A549 treated with AZD2906 at 1 μM for 4 hours (cell line): ENCODE measurements around the gene ZNF473. TPM values are rescaled to one million over a fixed set of nuclear protein-coding genes. Genes with fewer than 3 reads are reported as not detected.

Experiments
- total RNA-seq: library from RNA; stranded (reverse); fragments of 200-300 nt; extraction: Qiagen RNA extraction; gene quantifications from 5 replicates; pipeline ENCODE4 v1.2.3, GENCODE V29; 2022

ZNF473 gene
- 7.5 to 10.3 TPM (median 9.5 TPM) in 5 replicates for total RNA-seq

DNA sequence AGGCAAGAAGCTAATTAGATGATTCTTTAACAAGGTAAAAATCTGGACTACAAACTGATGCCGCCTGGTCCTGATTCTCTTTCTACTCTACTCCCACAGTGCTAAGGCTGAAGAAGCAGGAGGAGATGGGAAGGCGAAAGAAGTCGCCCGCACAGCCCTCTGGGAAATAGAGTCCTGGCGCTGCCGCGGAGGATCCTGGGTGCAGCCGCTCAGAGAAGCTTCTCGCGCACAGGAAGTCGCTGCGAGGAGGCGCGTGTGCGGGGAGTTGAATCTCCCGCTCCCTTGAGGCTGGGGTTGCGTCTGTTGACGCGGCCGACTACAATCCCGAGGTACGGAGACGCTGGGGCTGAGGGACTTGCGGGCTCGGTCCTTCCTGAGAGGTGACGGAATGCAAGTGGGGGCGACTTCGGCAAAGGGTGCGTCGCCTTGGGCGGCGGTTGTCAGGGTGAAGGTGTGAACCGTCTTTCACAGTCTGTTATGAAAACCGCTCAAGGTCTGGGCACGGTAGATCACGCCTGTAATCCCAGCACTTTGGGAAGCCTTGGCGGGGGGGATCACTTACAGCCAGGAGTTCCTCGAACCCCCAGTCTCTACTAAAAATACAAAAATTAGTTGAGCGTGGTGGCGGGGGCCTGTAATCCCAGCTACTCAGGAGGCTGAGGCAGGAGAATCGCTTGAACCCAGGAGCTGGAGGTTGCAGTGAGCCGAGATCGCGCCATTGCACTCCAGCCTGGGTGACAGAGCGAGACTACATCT, at the start of gene ZNF473:
TSS of gene ZNF473 (plus strand) at position 212 of the 756 bp plus-strand sequence. CDS start 5,078 bp downstream, outside the sequence.

DNA sequence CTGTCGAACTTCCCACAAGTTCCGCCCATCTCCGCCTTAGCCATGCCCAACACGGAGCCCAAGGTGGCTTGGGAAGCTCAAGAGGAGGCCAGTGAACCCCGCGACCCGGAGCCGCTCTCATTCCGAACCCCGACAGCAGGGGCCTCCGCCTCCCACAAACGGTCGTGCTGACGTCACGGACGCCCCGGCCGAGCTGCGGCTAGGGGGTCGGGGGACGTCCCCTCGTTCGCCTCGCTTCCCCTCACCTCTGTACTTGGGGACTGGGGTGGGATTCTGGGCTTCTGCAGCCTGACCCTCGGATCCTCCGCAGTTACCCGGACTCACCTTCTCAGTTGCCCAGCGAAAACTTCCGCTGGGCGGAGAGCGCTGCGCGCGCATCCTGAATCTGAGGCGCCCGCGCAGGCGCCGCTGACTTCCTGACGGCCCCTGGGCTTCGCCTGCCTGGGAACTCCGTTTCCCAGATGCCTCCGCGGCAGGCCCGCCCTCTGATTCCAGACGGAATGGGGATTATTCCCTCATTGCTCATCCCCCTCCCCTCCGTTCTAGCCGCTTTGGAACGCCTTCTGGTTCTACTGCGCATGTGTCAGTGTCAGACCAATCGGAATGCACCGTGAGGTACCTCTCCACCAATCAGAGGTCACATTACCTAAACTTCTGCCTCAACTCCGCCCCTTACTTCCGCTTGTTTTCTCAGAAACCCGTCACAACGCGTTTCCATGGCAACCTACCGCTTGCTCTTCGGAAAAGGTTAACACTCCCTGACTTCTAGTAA, 597 bp upstream of the ZNF473 start, which contains the start of gene VRK3:
TSS of gene VRK3 (minus strand) at position 351 of the 772 bp plus-strand sequence. CDS start 9,210 bp downstream, outside the sequence.

Other genes starting within 250 kb of the ZNF473 start
- 14.8 to 15.7 TPM (median 15.3 TPM) in 5 replicates for gene FUZ, start 212.7 kb upstream of the ZNF473 start, total RNA-seq
- gene MED25, start 207.7 kb upstream of the ZNF473 start, total RNA-seq: 50.2 to 70.6 TPM (median 70.4 TPM) in 5 replicates
- 105 to 154 TPM (median 149 TPM) in 5 replicates for gene PTOV1, start 174.8 kb upstream of the ZNF473 start, total RNA-seq
- 34.8 to 51.2 TPM (median 47.0 TPM) in 5 replicates for gene PNKP, start 158.4 kb upstream of the ZNF473 start, total RNA-seq
- 68.1 to 118 TPM (median 112 TPM) in 5 replicates for gene AKT1S1, start 148.7 kb upstream of the ZNF473 start, total RNA-seq
- gene TBC1D17, start 148.3 kb upstream of the ZNF473 start, total RNA-seq: 19.9 to 22.5 TPM (median 21.7 TPM) in 5 replicates
- gene IL4I1, start 129.1 kb upstream of the ZNF473 start, total RNA-seq: 0.74 to 0.86 TPM (median 0.79 TPM) in 5 replicates
- 46.4 to 52.5 TPM (median 47.7 TPM) in 5 replicates for gene ATF5, start 96.8 kb upstream of the ZNF473 start, total RNA-seq
- 75.7 to 88.4 TPM (median 84.1 TPM) in 5 replicates for gene NUP62, start 96.5 kb upstream of the ZNF473 start, total RNA-seq
- 0.09 to 0.17 TPM (median 0.09 TPM) in 5 replicates for gene SIGLEC11, start 64.8 kb upstream of the ZNF473 start, total RNA-seq
- gene VRK3, start 633 bp upstream of the ZNF473 start, total RNA-seq: 37.6 to 39.0 TPM (median 38.3 TPM) in 5 replicates
- not detected in 5 replicates for gene IZUMO2, start 137.3 kb downstream of the ZNF473 start, total RNA-seq
- gene MYH14, start 177.6 kb downstream of the ZNF473 start, total RNA-seq: 5.3 to 6.4 TPM (median 5.8 TPM) in 5 replicates